HepG2 (cell line): Measurements from ENCODE around the gene FAM43B. TPM values are rescaled to one million over a fixed set of nuclear protein-coding genes. Genes with fewer than 3 reads are reported as not detected.
A peak's percentile ranks its signal among the peaks of the same experiment; 100 is the strongest.

Experiments
- ATRX ChIP-seq: sonication (generic); formaldehyde crosslinking; IDR thresholded peaks from 2 replicates; pipeline ENCODE4 v1.4.0; 2020; ENCODE audit warnings: missing genetic modification reagents, borderline replicate concordance
- BATF2 ChIP-seq: sonication (generic); formaldehyde crosslinking; IDR thresholded peaks from 2 replicates; pipeline ENCODE4 v1.8.0; 2022; ENCODE audit warnings: mild to moderate bottlenecking, missing genetic modification reagents, moderate library complexity
- DDIT3 ChIP-seq: sonication (generic); formaldehyde crosslinking; IDR thresholded peaks from 2 replicates; pipeline ENCODE4 v1.4.0; 2020; ENCODE audit warnings: mild to moderate bottlenecking, missing genetic modification reagents
- JDP2 ChIP-seq: sonication (generic); formaldehyde crosslinking; IDR thresholded peaks from 2 replicates; pipeline ENCODE4 v1.8.1; 2022; ENCODE audit warnings: missing genetic modification reagents, borderline replicate concordance
- JUN ChIP-seq: sonication (generic); formaldehyde crosslinking; IDR thresholded peaks from 2 replicates; pipeline ENCODE4 v1.4.0; 2020; ENCODE audit warnings: mild to moderate bottlenecking, missing genetic modification reagents
- MIER2 ChIP-seq: IDR thresholded peaks from 2 replicates; pipeline ENCODE4 v1.6.1; 2016; ENCODE audit warnings: missing biosample characterization, missing genetic modification reagents
- MTA3 ChIP-seq: sonication (generic); formaldehyde crosslinking; IDR thresholded peaks from 2 replicates; pipeline ENCODE4 v1.4.0; 2020; ENCODE audit warnings: missing genetic modification reagents
- NR0B2 ChIP-seq: sonication (generic); formaldehyde crosslinking; IDR thresholded peaks from 2 replicates; pipeline ENCODE4 v1.4.0; 2020; ENCODE audit warnings: mild to moderate bottlenecking, missing genetic modification reagents
- RERE ChIP-seq: IDR thresholded peaks from 2 replicates; pipeline ENCODE4 v1.6.1; 2016; ENCODE audit warnings: low read depth, missing genetic modification reagents, missing compliant biosample characterization
- SIN3A ChIP-seq: IDR thresholded peaks from 2 replicates; pipeline ENCODE4 v1.6.1; 2011; ENCODE audit warnings: low read depth, mild to moderate bottlenecking, control low read depth, low read length, borderline replicate concordance
- TBP ChIP-seq: sonication (generic); formaldehyde crosslinking; IDR thresholded peaks from 2 replicates; pipeline ENCODE4 v1.5.0; 2020; ENCODE audit warnings: missing genetic modification reagents
- THAP9 ChIP-seq: sonication (generic); formaldehyde crosslinking; IDR thresholded peaks from 2 replicates; pipeline ENCODE4; 2020; ENCODE audit warnings: missing genetic modification reagents, mild to moderate bottlenecking, borderline replicate concordance
- ZNF256 ChIP-seq: sonication (generic); formaldehyde crosslinking; conservative IDR thresholded peaks from 2 replicates; pipeline ENCODE4 v1.4.0; 2020; ENCODE audit warnings: missing genetic modification reagents
- ZNF496 ChIP-seq: sonication (generic); formaldehyde crosslinking; IDR thresholded peaks from 2 replicates; pipeline ENCODE4 v1.8.1; 2023; ENCODE audit warnings: mild to moderate bottlenecking, moderate library complexity, missing genetic modification reagents; ENCODE audit not compliant: insufficient replicate concordance
- ZNF558 ChIP-seq: sonication (generic); formaldehyde crosslinking; IDR thresholded peaks from 2 replicates; pipeline ENCODE4 v1.9.0; 2022; ENCODE audit warnings: mild to moderate bottlenecking, missing genetic modification reagents, borderline replicate concordance
- ZNF605 ChIP-seq: sonication (generic); formaldehyde crosslinking; IDR thresholded peaks from 2 replicates; pipeline ENCODE4 v1.8.0; 2022; ENCODE audit warnings: mild to moderate bottlenecking, missing genetic modification reagents
- ZNF691 ChIP-seq: sonication (generic); formaldehyde crosslinking; IDR thresholded peaks from 2 replicates; pipeline ENCODE4 v1.4.0; 2020; ENCODE audit warnings: missing genetic modification reagents, low read depth, mild to moderate bottlenecking, borderline replicate concordance
- ZSCAN12 ChIP-seq: sonication (generic); formaldehyde crosslinking; IDR thresholded peaks from 2 replicates; pipeline ENCODE4 v1.9.0; 2021; ENCODE audit warnings: mild to moderate bottlenecking, missing genetic modification reagents
- polyA plus RNA-seq, 8 experiments: library from polyadenylated mRNA; depleted of rRNA in 3 of 8; stranded (reverse) in 7 of 8; unstranded in 1 of 8; fragments of >200 nt; fragmentation: Illumina TruSeq in 4 of 8; extraction: Trizol in 4 of 8; gene quantifications; 2 replicates each; pipeline versions ENCODE4 v1.2.1 to v1.2.3, GENCODE V29; 2011 to 2016; ENCODE audit warnings: low read depth in 4 of 8, missing spikeins in 1 of 8, mixed read lengths in 1 of 8; ENCODE audit not compliant: insufficient read depth in 1 of 8
- total RNA-seq, 5 experiments: library from RNA; depleted of rRNA; stranded (reverse); fragments of >200 nt; fragmentation: Illumina TruSeq; extraction: Trizol; gene quantifications; 2 replicates each; pipeline ENCODE4 v1.2.3, GENCODE V29; 2016; ENCODE audit warnings: low read depth in 1 of 5

Gene FAM43B
- total and polyA plus RNA-seq, 2 of the 13 experiments (the other 11 are each of a cell fraction or from before 2014, with no cell fraction given): 0.63 to 3.7 TPM

- TF ChIP-seq RERE (no peak), JUN (CRISPR knock-in tag) (no peak), ZSCAN12 (CRISPR knock-in tag) (no peak), JDP2 (CRISPR knock-in tag) (no peak), ZNF605 (CRISPR knock-in tag) (peak; percentile 84), ATRX (CRISPR knock-in tag) (no peak), MTA3 (CRISPR knock-in tag) (no peak), ZNF558 (CRISPR knock-in tag) (no peak), ZNF496 (CRISPR knock-in tag) (no peak), MIER2 (CRISPR knock-in tag) (no peak; the same call in 1 of the 2 replicates), DDIT3 (no peak), BATF2 (no peak), TBP (CRISPR knock-in tag) (no peak), ZNF256 (CRISPR knock-in tag) (peak; percentile 53; the same call in 1 of the 2 replicates), NR0B2 (CRISPR knock-in tag) (peak; percentile 46; the same call in 1 of the 2 replicates), THAP9 (peak; percentile 98), SIN3A (peak; percentile 93), ZNF691 (CRISPR knock-in tag) (peak; percentile 88)
Measured at GRCh38 chr1:20507564-20508410, 44.6 kb upstream of the FAM43B start, which contains the start of gene MUL1 (continued).
